Esophagus muscularis mucosa (tissue), 4 donors: ENCODE results near the gene DDHD1. TPM values are rescaled to one million over a fixed set of nuclear protein-coding genes. Genes with fewer than 3 reads are reported as not detected.
"Not testable (repeated sequence)": the region's sequence is repeated elsewhere in the genome, so short reads cannot be mapped to it uniquely, and the experiment has no call there.

Source experiments
- DNase-seq: peaks from one replicate; pipeline ENCODE4 v3.0.0-alpha.2; 2017; ENCODE audit errors: extremely low spot score
- H3K27ac ChIP-seq, 4 donors: fragments of 200-600 bp; sonication (generic); replicated peaks in 1 of 4; 1 replicate in 3 of 4; 2 replicates in 1 of 4; pipeline ENCODE4 v1.5.1; 2016 to 2019; ENCODE audit warnings: mild to moderate bottlenecking in 1 of 4
- H3K27me3 ChIP-seq, 4 donors: fragments of 200-600 bp; sonication (generic); one replicate each; pipeline versions ENCODE4 v1.5.1 to v1.6.0; 2016 to 2019
- H3K36me3 ChIP-seq, 4 donors: fragments of 200-600 bp; sonication (generic); one replicate each; pipeline ENCODE4 v1.5.1; 2016 to 2019
- H3K4me1 ChIP-seq, 4 donors: fragments of 200-600 bp; sonication (generic); one replicate each; pipeline ENCODE4 v1.5.1; 2016 to 2019
- H3K4me3 ChIP-seq, 4 donors: fragments of 200-600 bp; sonication (generic); 1 replicate in 2 of 4; 2 replicates in 2 of 4; pipeline ENCODE4 v1.5.1; 2016 to 2019; ENCODE audit warnings: mild to moderate bottlenecking in 4 of 4, moderate library complexity in 1 of 4
- H3K9me3 ChIP-seq, 4 donors: fragments of 200-600 bp; sonication (generic); 1 replicate in 3 of 4; 2 replicates in 1 of 4; pipeline ENCODE4 v1.5.1; 2016 to 2019
- EP300 ChIP-seq: sonication (generic); formaldehyde crosslinking; IDR thresholded peaks from one replicate; pipeline ENCODE4 v1.6.1; 2017; ENCODE audit warnings: antibody characterized with exemption
- POLR2A ChIP-seq: fragments of 450-650 bp; IDR thresholded peaks from one replicate; pipeline ENCODE4 v1.6.1; 2017; ENCODE audit warnings: antibody characterized with exemption, moderate library complexity, mild to moderate bottlenecking, low read depth
- POLR2AphosphoS5 ChIP-seq, 2 donors: sonication (generic); formaldehyde crosslinking; IDR thresholded peaks; one replicate each; pipeline ENCODE4 v1.6.1; 2017; ENCODE audit warnings: antibody characterized with exemption in 2 of 2
- WGBS: methylation state at CpG from one replicate; pipeline ENCODE4 v1.1.5; 2018; 5-methylcytosine and 5-hydroxymethylcytosine counted together
- intact Hi-C: fragments of 100-400 bp; cut with DNase I; formaldehyde crosslinking; loops from one replicate; pipeline ENCODE4 v1.15.1; 2023
- total RNA-seq, 4 donors: library from RNA; depleted of rRNA; stranded (reverse); fragments of >200 nt; gene quantifications; one replicate each; pipeline versions ENCODE4 v1.1.0 to v1.2.1, GENCODE V29; 2016
- TF ChIP-seq, protein P1 (sequence below), 3 experiments: fragments of 200-600 bp in 2 of 3; fragments of 450-650 bp in 1 of 3; sonication (generic) in 2 of 3; IDR thresholded peaks; one replicate each; pipeline ENCODE4 v1.5.1; 2017 to 2019; ENCODE audit warnings: antibody characterized with exemption in 3 of 3, mild to moderate bottlenecking in 2 of 3, moderate library complexity in 1 of 3

Gene DDHD1
- total RNA-seq, 4 donors from 2014 or later = 15.4 to 19.9 (median 16.2) TPM

DNA sequence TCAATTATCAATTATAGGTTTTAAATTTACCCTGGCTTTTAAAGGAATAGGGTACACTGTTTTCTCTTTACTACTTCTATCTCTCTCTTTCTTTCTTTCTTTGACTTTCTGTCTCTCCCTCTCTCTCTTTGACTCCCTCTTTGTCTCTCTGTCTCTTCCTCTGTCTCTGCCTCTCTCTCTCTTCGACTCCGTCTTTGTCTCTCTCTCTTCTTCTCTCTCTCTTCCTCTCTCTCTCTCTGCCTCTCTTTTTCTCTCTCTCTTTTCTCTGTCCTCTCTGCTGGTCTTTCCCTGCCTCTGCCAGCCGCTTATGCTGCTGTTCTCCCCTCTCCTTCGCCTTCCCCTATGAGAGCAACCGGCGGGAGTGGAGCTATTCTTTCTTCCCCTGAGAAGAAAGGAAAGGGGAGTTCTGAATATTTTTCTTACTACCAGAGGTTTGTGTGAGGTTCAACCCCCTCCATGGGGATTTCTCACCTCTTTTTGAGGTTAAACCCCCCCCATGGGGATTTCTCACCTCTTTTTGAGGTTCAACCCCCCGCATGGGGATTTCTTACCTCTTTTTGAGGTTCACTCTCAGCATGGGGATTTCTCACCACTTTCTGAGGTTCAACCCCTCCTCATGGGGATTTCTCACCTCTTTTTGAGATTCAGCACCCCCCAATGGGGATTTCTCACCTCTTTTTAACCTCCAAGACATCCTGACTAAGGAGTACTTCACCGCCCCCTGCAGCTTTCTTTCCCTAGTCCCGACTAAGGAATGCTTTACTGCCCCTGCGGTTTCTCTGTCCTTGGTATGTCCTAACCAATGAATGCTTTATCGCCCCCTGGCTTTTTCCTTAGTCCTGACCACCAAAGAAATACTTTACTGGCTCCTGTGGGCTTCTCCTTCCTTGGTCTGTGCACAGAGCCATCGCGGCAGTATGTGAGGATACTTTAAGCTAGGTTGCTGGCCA lies 27.4 kb upstream of the DDHD1 start:
- no peak overlapping the region for H3K27ac ChIP-seq
- H3K36me3 ChIP-seq = no peaks in the 10 kb centered on the region
- intact Hi-C loops = no loop called here
- no peaks in the 10 kb centered on the region for H3K4me1 ChIP-seq
- H3K4me3 ChIP-seq = no peak overlapping the region
- 84% methylated on average over 13 of the region's 13 CpGs for WGBS
- DNase-seq = peak; percentile 55
- TF ChIP-seq, protein P1, sequence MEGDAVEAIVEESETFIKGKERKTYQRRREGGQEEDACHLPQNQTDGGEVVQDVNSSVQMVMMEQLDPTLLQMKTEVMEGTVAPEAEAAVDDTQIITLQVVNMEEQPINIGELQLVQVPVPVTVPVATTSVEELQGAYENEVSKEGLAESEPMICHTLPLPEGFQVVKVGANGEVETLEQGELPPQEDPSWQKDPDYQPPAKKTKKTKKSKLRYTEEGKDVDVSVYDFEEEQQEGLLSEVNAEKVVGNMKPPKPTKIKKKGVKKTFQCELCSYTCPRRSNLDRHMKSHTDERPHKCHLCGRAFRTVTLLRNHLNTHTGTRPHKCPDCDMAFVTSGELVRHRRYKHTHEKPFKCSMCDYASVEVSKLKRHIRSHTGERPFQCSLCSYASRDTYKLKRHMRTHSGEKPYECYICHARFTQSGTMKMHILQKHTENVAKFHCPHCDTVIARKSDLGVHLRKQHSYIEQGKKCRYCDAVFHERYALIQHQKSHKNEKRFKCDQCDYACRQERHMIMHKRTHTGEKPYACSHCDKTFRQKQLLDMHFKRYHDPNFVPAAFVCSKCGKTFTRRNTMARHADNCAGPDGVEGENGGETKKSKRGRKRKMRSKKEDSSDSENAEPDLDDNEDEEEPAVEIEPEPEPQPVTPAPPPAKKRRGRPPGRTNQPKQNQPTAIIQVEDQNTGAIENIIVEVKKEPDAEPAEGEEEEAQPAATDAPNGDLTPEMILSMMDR (IDR thresholded peaks at IDR 0.05) = peak in 1 of 3 experiments; percentile 26
- TF ChIP-seq POLR2A (no peak), EP300 (no peak), POLR2AphosphoS5 (IDR thresholded peaks at IDR 0.05) (no peak)
- no peaks in the 10 kb centered on the region for H3K9me3 ChIP-seq
- H3K27me3 ChIP-seq = no peaks in the 10 kb centered on the region

DNA sequence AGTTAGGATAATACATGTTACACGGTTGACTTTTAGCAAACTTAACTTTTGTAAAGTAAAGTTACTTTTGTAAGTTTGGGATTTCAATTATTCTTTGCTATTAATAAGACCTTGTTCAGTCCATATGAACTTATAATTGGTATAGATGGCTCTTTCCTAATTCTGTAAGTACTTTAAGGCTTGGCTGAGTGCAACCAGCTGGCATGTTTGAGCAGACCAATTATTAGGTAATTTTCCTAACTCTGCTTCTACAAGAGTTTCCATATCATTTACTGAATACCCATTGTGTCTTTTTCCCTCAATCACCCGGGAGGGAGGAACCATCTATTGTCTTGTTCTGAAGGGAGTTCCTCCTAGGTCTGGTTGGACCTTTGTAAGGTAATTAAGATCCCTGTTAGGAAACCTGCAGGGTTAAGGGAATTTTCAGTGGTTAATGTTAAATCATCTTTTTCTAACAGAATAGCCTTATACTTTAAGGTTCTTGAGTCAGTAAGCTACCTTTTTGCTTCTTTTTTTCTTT lies 26.4 kb upstream of the DDHD1 start:
- H3K27me3 ChIP-seq, H3K27ac ChIP-seq, intact Hi-C loops, H3K36me3 ChIP-seq, H3K9me3 ChIP-seq, H3K4me1 ChIP-seq, H3K4me3 ChIP-seq: not testable (repeated sequence)
- DNase-seq = peak; percentile 50
- WGBS = 74% methylated on average over 2 of the region's 2 CpGs

DNA sequence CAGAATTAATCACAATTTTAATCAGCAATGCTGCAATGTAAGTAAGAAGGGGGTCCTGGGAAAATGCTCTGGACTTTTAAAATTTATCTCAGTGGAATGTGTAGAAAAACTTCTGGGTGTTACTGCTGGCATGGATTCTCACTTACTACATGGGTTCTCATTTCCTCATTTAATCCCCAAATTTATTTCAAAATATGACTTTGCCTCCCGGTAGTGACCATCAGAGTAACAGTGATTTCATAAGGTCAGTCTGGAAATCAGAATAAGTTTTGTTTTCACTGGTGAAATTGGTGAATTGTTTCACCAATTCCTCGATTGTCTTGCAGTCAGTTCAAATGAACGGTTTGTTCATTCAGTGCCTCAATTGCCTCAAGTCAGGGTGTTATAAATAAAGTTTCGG lies 22.3 kb upstream of the DDHD1 start:
- TF ChIP-seq POLR2A (no peak), POLR2AphosphoS5 (IDR thresholded peaks at IDR 0.05) (no peak), EP300 (no peak)
- no peaks in the 10 kb centered on the region for H3K36me3 ChIP-seq
- intact Hi-C loops = no loop called here
- no peak overlapping the region for H3K27ac ChIP-seq
- H3K27me3 ChIP-seq = no peaks in the 10 kb centered on the region
- no peaks in the 10 kb centered on the region for H3K4me1 ChIP-seq
- 88% methylated on average over 4 of the region's 4 CpGs for WGBS
- H3K9me3 ChIP-seq = no peaks in the 10 kb centered on the region
- no peak overlapping the region for H3K4me3 ChIP-seq
- no peak for DNase-seq

DNA sequence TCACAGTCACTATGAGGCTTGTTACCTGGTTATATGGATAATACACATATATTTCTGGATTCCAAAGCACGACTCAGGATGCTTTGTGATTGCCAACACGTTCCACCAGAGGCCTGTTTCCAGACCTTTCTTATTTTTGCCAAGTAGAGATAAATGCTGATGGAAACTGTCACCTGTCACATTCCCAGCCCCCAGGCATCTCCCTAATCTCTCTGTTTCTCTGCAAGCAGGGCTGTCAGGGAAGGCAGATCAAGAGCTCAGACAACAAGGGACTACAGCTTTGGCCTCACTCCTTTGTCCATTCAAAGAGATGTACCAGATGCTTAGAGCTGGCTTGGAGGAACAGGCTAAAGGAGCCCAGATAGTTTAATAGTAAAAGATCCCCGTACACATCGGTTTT lies 21.8 kb upstream of the DDHD1 start:
- intact Hi-C loops = no loop called here
- Histone ChIP-seq H3K4me3 (no peak overlapping the region), H3K4me1 (no peaks in the 10 kb centered on the region), H3K27ac (no peak overlapping the region), H3K27me3 (no peaks in the 10 kb centered on the region), H3K36me3 (no peaks in the 10 kb centered on the region), H3K9me3 (no peaks in the 10 kb centered on the region)
- TF ChIP-seq POLR2AphosphoS5 (IDR thresholded peaks at IDR 0.05) (no peak), EP300 (no peak)
- no peak for DNase-seq
- WGBS = 71% methylated on average over 4 of the region's 4 CpGs

DNA sequence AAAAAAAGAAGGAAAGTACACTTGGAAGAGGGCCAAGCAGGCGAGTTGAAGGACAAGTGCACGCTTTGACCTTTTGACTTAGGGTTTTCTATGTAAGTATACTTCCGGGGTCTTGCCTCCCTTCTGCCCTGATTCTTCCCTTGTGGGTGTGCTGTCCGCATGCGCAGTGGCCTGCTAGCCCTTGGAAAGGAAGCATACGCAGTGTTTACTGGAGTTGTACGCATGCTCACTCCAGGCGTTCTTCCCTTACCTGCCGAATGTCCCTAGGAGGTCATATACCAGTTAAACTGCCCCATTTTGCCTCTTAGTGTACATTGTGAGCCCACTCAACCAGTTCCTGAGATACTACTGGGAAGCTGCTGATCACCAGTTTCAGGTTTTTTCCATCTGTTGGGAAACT lies 15.7 kb upstream of the DDHD1 start:
- Histone ChIP-seq H3K36me3 (no peaks in the 10 kb centered on the region), H3K4me1 (no peaks in the 10 kb centered on the region), H3K4me3 (no peak overlapping the region), H3K27me3 (no peaks in the 10 kb centered on the region), H3K27ac (no peak overlapping the region), H3K9me3 (no peaks in the 10 kb centered on the region)
- TF ChIP-seq POLR2A = no peak
- no peak for TF ChIP-seq EP300
- TF ChIP-seq POLR2AphosphoS5 (IDR thresholded peaks at IDR 0.05) = no peak
- TF ChIP-seq, protein P1 (IDR thresholded peaks at IDR 0.05) = no peak
- 90% methylated on average over 9 of the region's 9 CpGs for WGBS
- no peak for DNase-seq
- intact Hi-C loops = no loop called here

DNA sequence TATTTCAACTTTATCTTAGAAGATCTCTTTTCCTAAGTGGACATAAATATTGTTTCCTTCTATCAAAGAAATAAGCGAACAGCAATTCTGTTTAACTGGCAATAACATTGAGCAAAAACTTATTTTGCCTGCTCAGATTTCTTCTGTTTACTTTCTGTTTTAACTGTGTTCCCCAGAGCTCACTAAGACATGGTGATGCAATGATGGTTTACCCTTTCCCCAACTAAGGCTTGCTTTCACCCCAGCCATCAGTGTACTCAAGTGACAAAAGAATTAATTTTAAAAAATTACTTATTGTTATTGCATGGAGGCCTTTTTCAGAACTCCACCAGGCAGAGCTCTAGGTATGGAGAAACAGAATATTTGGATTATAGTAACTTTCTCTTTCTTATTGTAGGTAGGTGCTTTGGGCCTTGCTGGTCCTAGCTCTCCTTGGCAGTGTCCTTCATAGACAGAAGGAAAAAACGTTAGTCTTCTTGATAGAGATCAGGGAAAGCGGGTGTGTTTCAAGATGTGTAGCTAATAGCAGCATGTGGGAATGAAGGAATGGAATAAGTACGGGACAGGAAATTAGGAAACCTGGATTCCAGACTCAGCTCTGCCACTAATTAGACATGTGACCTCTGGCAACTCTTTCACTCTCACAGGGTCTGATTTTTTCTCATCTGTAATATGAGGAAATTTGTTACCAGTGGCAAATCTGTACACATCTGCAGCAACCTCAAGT lies 14.6 kb upstream of the DDHD1 start:
- intact Hi-C loops = no loop called here
- Histone ChIP-seq H3K27me3 (no peaks in the 10 kb centered on the region), H3K4me3 (no peak overlapping the region), H3K36me3 (no peaks in the 10 kb centered on the region), H3K9me3 (peaks cover 0 to 3% (median 0%) of the 10 kb centered on the region in 4 donors), H3K4me1 (no peaks in the 10 kb centered on the region), H3K27ac (peak overlapping the region in 1 of 4 donors; percentile 31)
- DNase-seq = no peak
- TF ChIP-seq POLR2AphosphoS5 (IDR thresholded peaks at IDR 0.05) = no peak
- no peak for TF ChIP-seq EP300
- TF ChIP-seq POLR2A = no peak
- TF ChIP-seq, protein P1 (IDR thresholded peaks at IDR 0.05) = no peak
- WGBS = 76% methylated on average over 4 of the region's 4 CpGs
